Measurements from ENCODE around the gene MED16.
A peak's percentile ranks its signal among the peaks of the same experiment; 100 is the strongest.

GRCh38 chr19:940591-941291, 47.8 kb upstream of the MED16 start:
- no peak for TF ChIP-seq CTCF (IDR thresholded peaks at IDR 0.05)
- no peak for TF ChIP-seq EP300 (IDR thresholded peaks at IDR 0.05; ENCODE audit: low read depth)
- no peak for TF ChIP-seq POLR2A (IDR thresholded peaks at IDR 0.05)
- peak; percentile 6 to 32 (median 29) for TF ChIP-seq POLR2AphosphoS5 (IDR thresholded peaks at IDR 0.05)

Measured in transverse colon (tissue), 4 donors.